ENCODE results near the gene SARNP.

SARNP gene

DNA sequence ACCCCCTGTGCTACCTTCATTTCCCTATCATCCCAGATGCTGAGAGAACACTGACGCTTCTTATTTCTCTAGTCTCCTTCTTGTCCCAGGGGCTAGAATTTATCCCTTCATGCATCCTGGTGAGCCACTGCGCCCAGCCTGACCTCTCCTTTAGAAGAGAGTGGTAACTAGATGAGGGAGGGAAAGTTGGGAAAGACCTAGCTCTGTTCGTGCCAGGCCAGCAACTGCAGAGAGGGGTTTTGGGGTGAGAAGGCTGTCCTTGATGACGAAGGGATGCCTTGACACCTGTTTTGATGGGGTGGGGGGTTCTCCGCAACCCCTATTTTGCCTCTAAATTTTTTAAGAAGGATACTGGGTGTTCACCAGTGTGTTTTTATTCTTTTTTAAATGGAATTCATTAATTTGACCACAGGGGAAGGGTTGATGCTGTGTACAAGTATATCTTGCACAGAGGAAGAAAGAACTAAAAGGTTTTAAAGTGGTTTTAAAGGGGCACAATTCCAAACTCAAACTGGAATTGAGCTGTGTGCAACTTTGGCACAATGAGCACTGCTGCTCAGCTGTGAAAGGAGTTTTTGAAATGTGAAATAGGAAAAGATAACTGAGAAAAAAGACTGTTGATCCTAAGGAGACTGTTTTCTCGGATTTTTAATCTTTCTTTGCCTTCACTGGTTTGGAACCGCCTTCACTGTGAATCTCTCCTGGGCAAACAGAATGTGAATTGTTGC lies 32.3 kb upstream of the SARNP start:
- no peak for TF ChIP-seq POLR2AphosphoS5 (IDR thresholded peaks at IDR 0.05; ENCODE audit: low read depth, low read length)
- no peak for TF ChIP-seq SIN3A (IDR thresholded peaks at IDR 0.05; ENCODE audit: borderline replicate concordance, insufficient read depth, low read length)
- TF ChIP-seq TAF1 (IDR thresholded peaks at IDR 0.05; ENCODE audit: borderline replicate concordance, insufficient read depth, low read length), result no peak
- no peak for TF ChIP-seq FOXP2 (optimal IDR thresholded peaks at IDR 0.05; ENCODE audit: borderline replicate concordance, extremely low read depth, extremely low read length, insufficient read depth)
- TF ChIP-seq, protein P1, sequence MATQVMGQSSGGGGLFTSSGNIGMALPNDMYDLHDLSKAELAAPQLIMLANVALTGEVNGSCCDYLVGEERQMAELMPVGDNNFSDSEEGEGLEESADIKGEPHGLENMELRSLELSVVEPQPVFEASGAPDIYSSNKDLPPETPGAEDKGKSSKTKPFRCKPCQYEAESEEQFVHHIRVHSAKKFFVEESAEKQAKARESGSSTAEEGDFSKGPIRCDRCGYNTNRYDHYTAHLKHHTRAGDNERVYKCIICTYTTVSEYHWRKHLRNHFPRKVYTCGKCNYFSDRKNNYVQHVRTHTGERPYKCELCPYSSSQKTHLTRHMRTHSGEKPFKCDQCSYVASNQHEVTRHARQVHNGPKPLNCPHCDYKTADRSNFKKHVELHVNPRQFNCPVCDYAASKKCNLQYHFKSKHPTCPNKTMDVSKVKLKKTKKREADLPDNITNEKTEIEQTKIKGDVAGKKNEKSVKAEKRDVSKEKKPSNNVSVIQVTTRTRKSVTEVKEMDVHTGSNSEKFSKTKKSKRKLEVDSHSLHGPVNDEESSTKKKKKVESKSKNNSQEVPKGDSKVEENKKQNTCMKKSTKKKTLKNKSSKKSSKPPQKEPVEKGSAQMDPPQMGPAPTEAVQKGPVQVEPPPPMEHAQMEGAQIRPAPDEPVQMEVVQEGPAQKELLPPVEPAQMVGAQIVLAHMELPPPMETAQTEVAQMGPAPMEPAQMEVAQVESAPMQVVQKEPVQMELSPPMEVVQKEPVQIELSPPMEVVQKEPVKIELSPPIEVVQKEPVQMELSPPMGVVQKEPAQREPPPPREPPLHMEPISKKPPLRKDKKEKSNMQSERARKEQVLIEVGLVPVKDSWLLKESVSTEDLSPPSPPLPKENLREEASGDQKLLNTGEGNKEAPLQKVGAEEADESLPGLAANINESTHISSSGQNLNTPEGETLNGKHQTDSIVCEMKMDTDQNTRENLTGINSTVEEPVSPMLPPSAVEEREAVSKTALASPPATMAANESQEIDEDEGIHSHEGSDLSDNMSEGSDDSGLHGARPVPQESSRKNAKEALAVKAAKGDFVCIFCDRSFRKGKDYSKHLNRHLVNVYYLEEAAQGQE (IDR thresholded peaks at IDR 0.05; ENCODE audit: insufficient read depth in 1 of 2, low read depth in 2 of 2, low read length in 2 of 2), result no peak

DNA sequence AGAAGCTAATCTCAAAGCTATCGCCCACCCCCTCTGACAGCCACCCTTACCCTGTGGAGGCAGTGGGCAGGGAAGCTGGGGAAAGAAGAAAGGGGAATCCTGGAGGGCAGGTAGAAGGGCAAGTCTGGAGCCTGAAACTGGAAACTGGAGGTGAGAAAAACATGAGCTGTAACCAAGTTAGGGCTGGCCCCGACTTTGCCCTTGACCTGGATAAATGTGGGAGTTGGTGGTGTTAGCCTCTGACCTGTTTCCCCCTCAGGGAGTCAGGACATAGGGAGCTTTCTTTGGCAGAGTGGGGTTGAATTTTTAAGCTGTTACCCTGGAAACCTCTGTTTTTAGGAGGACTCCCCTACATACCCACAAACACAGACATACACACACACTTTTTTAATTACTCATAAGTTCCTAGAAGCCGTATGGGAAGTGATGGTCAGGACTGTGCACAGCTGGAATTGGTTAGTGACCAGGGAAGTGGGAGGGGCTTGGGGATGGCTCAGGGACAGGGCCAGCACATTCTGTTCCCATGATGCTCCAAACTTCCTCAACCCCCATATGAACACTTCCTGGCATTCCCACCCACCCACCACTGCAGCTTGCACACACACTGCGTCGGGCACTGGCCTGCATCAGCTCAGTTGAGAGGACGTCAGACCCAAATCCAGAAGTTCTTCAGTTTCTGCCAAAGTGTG lies 30.2 kb upstream of the SARNP start:
- TF ChIP-seq, protein P1 (IDR thresholded peaks at IDR 0.05; ENCODE audit: insufficient read depth in 1 of 2, low read depth in 2 of 2, low read length in 2 of 2), result no peak
- TF ChIP-seq SIN3A (IDR thresholded peaks at IDR 0.05; ENCODE audit: borderline replicate concordance, insufficient read depth, low read length), result 0 out of 2 replicates have a peak, but pooled peaks have one; percentile 20
- TF ChIP-seq FOXP2 (optimal IDR thresholded peaks at IDR 0.05; ENCODE audit: borderline replicate concordance, extremely low read depth, extremely low read length, insufficient read depth), result peak; percentile 42
- TF ChIP-seq TAF1 (IDR thresholded peaks at IDR 0.05; ENCODE audit: borderline replicate concordance, insufficient read depth, low read length), result peak; percentile 68; the same call in 1 of the 2 replicates
- peak; percentile 89 for TF ChIP-seq POLR2AphosphoS5 (IDR thresholded peaks at IDR 0.05; ENCODE audit: low read depth, low read length)

DNA sequence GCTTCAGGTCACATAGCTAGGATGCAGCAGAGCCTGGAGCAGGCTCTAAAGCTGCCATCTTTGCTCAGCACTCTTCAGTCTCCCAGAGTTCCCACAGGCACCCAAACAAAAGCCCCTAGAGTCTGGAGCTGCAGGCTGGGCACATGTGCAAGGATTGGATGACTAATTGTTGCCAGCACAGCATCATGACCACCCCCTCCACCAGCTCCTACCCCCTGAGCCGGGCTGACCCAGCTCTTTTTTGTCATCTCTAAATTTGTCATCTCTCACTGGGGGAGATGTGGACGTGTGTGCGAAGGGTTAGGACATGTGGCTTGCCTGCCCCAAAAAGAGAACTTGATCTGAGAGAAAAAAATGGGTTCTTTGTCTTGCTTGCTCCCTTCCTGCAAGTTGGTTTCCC lies 29.5 kb upstream of the SARNP start:
- TF ChIP-seq, protein P1 (IDR thresholded peaks at IDR 0.05; ENCODE audit: insufficient read depth in 1 of 2, low read depth in 2 of 2, low read length in 2 of 2), result no peak
- no peak for TF ChIP-seq FOXP2 (optimal IDR thresholded peaks at IDR 0.05; ENCODE audit: borderline replicate concordance, extremely low read depth, extremely low read length, insufficient read depth)
- TF ChIP-seq POLR2AphosphoS5 (IDR thresholded peaks at IDR 0.05; ENCODE audit: low read depth, low read length), result no peak
- no peak for TF ChIP-seq TAF1 (IDR thresholded peaks at IDR 0.05; ENCODE audit: borderline replicate concordance, insufficient read depth, low read length)
- no peak for TF ChIP-seq SIN3A (IDR thresholded peaks at IDR 0.05; ENCODE audit: borderline replicate concordance, insufficient read depth, low read length)

DNA sequence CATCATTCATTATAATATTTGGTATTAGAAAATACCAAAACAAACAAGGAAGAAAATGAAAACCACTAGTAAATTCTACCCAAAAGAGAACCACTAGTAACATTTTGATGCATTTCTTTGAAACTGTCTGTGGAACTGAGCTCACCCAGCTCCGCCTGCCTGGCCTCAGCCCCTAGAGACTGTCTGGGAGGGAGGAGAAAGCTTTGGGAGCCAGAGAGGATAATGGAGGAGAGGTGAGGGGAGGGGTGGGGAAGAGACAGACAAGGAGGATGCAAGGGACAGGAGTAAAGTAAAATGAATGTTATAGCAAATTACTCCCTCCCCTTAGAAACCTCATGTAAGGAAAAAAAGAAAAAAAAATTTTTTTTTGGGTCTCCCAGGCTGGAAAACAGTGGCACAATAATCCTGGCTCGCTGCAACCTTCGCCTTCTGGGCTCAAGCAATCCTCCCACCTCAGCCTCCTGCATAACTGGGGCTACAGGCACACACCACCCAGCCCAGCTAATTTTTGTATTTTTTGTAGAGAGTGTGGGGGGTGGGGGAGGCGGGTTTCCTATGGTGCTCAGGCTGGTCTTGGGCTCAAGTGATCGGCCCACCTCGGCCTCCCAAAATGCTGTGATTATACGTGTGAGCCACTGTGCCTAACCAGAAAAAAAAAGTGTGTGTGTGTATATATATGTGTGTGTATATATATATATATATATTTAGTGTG lies 28.4 kb upstream of the SARNP start:
- TF ChIP-seq SIN3A (IDR thresholded peaks at IDR 0.05; ENCODE audit: borderline replicate concordance, insufficient read depth, low read length), result no peak
- TF ChIP-seq, protein P1 (IDR thresholded peaks at IDR 0.05; ENCODE audit: insufficient read depth in 1 of 2, low read depth in 2 of 2, low read length in 2 of 2), result no peak
- TF ChIP-seq TAF1 (IDR thresholded peaks at IDR 0.05; ENCODE audit: borderline replicate concordance, insufficient read depth, low read length), result no peak
- TF ChIP-seq POLR2AphosphoS5 (IDR thresholded peaks at IDR 0.05; ENCODE audit: low read depth, low read length), result no peak
- no peak for TF ChIP-seq FOXP2 (optimal IDR thresholded peaks at IDR 0.05; ENCODE audit: borderline replicate concordance, extremely low read depth, extremely low read length, insufficient read depth)
